IMR-90 (cell line): ENCODE measurements around the gene PAFAH2. TPM values are rescaled to one million over a fixed set of nuclear protein-coding genes. Genes with fewer than 3 reads are reported as not detected.

Experiments
- ATAC-seq: fragments of 200-7000 bp; cut with Tn5 transposase; 2 replicates; pipeline ENCODE4 v1.9.1; 2020; ENCODE audit warnings: low read depth, mild to moderate bottlenecking, moderate library complexity
- BruUV-seq: library from RNA; stranded (reverse); fragments of 400-500 nt; replicated peaks from 2 replicates; lab custom pipeline; 2021; lab: Mats Ljungman, UMichigan
- CTCF ChIA-PET: fragments of 300-600 bp; formaldehyde crosslinking; extraction: SDS; loops from one replicate; lab custom pipeline; 2021; ENCODE audit warnings: antibody characterized with exemption; lab: Yijun Ruan, JAX
- POLR2A ChIA-PET: fragments of 300-600 bp; sonication (Branson Sonifier 250); formaldehyde crosslinking; loops from one replicate; lab custom pipeline; 2022; ENCODE audit warnings: antibody characterized with exemption; ENCODE audit not compliant: unreplicated experiment; lab: Charles Lee
- DNase-seq: peaks from one replicate; pipeline ENCODE4 v3.0.0; 2013
- H2AFZ ChIP-seq: replicated peaks from 2 replicates; pipeline ENCODE3; 2013; ENCODE audit warnings: low read length, mild to moderate bottlenecking; ENCODE audit not compliant: poor library complexity
- H2AK5ac ChIP-seq: 2 replicates; pipeline ENCODE4 v1.6.1; 2013; ENCODE audit warnings: low read depth, low read length, inconsistent platforms
- H2AK9ac ChIP-seq: replicated peaks from 2 replicates; pipeline ENCODE3; 2013; ENCODE audit warnings: mild to moderate bottlenecking, low read depth, low read length, moderate library complexity; ENCODE audit not compliant: poor library complexity
- H2BK120ac ChIP-seq: 2 replicates; pipeline ENCODE4 v1.6.1; 2013; ENCODE audit warnings: low read depth, low read length, inconsistent platforms
- H2BK15ac ChIP-seq: 3 replicates; pipeline ENCODE4 v1.6.1; 2013; ENCODE audit warnings: low read depth, low read length, inconsistent platforms
- H2BK20ac ChIP-seq: 2 replicates; pipeline ENCODE4 v1.6.1; 2013; ENCODE audit warnings: low read depth, mild to moderate bottlenecking, inconsistent platforms, low read length, moderate library complexity
- H2BK5ac ChIP-seq: 2 replicates; pipeline ENCODE4 v1.6.1; 2013; ENCODE audit warnings: mild to moderate bottlenecking, low read depth, low read length, inconsistent platforms; ENCODE audit not compliant: poor library complexity, severe bottlenecking
- H3K14ac ChIP-seq: replicated peaks from 2 replicates; pipeline ENCODE4 v1.6.1; 2013; ENCODE audit warnings: low read depth, low read length, inconsistent platforms
- H3K18ac ChIP-seq: 2 replicates; pipeline ENCODE4 v1.6.1; 2013; ENCODE audit warnings: low read depth, low read length, control low read depth
- H3K23ac ChIP-seq: 2 replicates; pipeline ENCODE4 v1.6.1; 2013; ENCODE audit warnings: low read depth, low read length, inconsistent platforms
- H3K27ac ChIP-seq: 2 replicates; pipeline ENCODE4 v1.5.1; 2013; ENCODE audit warnings: mild to moderate bottlenecking, control low read depth, low read length; ENCODE audit not compliant: insufficient read depth
- H3K27me3 ChIP-seq: 2 replicates; pipeline ENCODE4 v1.6.1; 2013; ENCODE audit warnings: low read length; ENCODE audit not compliant: control insufficient read depth, insufficient read depth
- H3K36me3 ChIP-seq: 2 replicates; pipeline ENCODE4 v1.6.1; 2013; ENCODE audit warnings: low read length, mixed read lengths; ENCODE audit not compliant: control insufficient read depth, insufficient read depth
- H3K4ac ChIP-seq: 2 replicates; pipeline ENCODE4 v1.6.1; 2013; ENCODE audit warnings: low read depth, low read length, inconsistent platforms
- H3K4me1 ChIP-seq: 2 replicates; pipeline ENCODE4 v1.6.1; 2013; ENCODE audit warnings: low read length, mixed read lengths; ENCODE audit not compliant: control insufficient read depth, insufficient read depth
- H3K4me2 ChIP-seq: 2 replicates; pipeline ENCODE4 v1.6.1; 2013; ENCODE audit warnings: low read depth, mild to moderate bottlenecking, control low read depth, low read length, moderate library complexity
- H3K4me3 ChIP-seq: 2 replicates; pipeline ENCODE4 v1.5.1; 2013; ENCODE audit warnings: low read depth, mild to moderate bottlenecking, control low read depth, low read length, moderate library complexity; ENCODE audit not compliant: insufficient read depth
- H3K56ac ChIP-seq: 2 replicates; pipeline ENCODE4 v1.6.1; 2013; ENCODE audit warnings: low read length, inconsistent platforms; ENCODE audit not compliant: insufficient read depth; ENCODE audit errors: extremely low read depth
- H3K79me1 ChIP-seq, 2 experiments: 2 replicates each; pipeline ENCODE4 v1.6.1; 2013; ENCODE audit warnings: low read length in 2 of 2, inconsistent platforms in 1 of 2, low read depth in 1 of 2
- H3K9ac ChIP-seq: 2 replicates; pipeline ENCODE4 v1.6.1; 2013; ENCODE audit warnings: low read depth, low read length, control low read depth
- H3K9me1 ChIP-seq: 2 replicates; pipeline ENCODE4 v1.6.1; 2013; ENCODE audit warnings: low read length, inconsistent platforms; ENCODE audit not compliant: insufficient read depth
- H3K9me3 ChIP-seq: 2 replicates; pipeline ENCODE4 v1.6.1; 2013; ENCODE audit warnings: low read length; ENCODE audit not compliant: control insufficient read depth, insufficient read depth
- H4K20me1 ChIP-seq: 2 replicates; pipeline ENCODE4 v1.6.1; 2013; ENCODE audit warnings: low read length, inconsistent platforms; ENCODE audit not compliant: insufficient read depth
- H4K5ac ChIP-seq: 2 replicates; pipeline ENCODE4 v1.6.1; 2013; ENCODE audit warnings: mild to moderate bottlenecking, low read depth, low read length, control low read depth
- H4K8ac ChIP-seq, 2 experiments: 2 replicates each; pipeline ENCODE4 v1.6.1; 2013; ENCODE audit warnings: low read depth in 2 of 2, low read length in 2 of 2, control low read depth in 1 of 2, inconsistent platforms in 1 of 2
- H4K91ac ChIP-seq: 2 replicates; pipeline ENCODE4 v1.6.1; 2013; ENCODE audit warnings: low read depth, low read length, inconsistent platforms; ENCODE audit not compliant: insufficient read depth
- BHLHE40 ChIP-seq: fragments of 150-350 bp; IDR thresholded peaks from 2 replicates; pipeline ENCODE4 v1.6.1; 2016; ENCODE audit warnings: mild to moderate bottlenecking, low read depth, low read length
- CEBPB ChIP-seq: IDR thresholded peaks from 2 replicates; pipeline ENCODE4 v1.6.1; 2012; ENCODE audit warnings: low read depth, low read length, improper control_type of control experiment
- CTCF ChIP-seq: conservative IDR thresholded peaks from 2 replicates; pipeline ENCODE4 v1.5.1; 2012; ENCODE audit warnings: mild to moderate bottlenecking, low read depth, low read length, improper control_type of control experiment
- FOS ChIP-seq: fragments of 150-350 bp; IDR thresholded peaks from 2 replicates; pipeline ENCODE4 v1.6.1; 2016; ENCODE audit warnings: low read depth, low read length
- MAFK ChIP-seq: IDR thresholded peaks from 2 replicates; pipeline ENCODE4 v1.6.1; 2012; ENCODE audit warnings: low read depth, low read length, improper control_type of control experiment
- MAZ ChIP-seq: IDR thresholded peaks from 2 replicates; pipeline ENCODE4 v1.6.1; 2012; ENCODE audit warnings: low read depth, mild to moderate bottlenecking, low read length, improper control_type of control experiment, moderate library complexity, borderline replicate concordance
- USF2 ChIP-seq: fragments of 150-350 bp; IDR thresholded peaks from 2 replicates; pipeline ENCODE4 v1.6.1; 2017; ENCODE audit warnings: mild to moderate bottlenecking, antibody characterized with exemption, low read length, low read depth
- WGBS, 2 experiments: methylation state at CpG; one replicate each; pipeline versions ENCODE4 v1.1.5 to v1.1.7; 2013; ENCODE audit warnings: missing lambda C conversion rate in 2 of 2; ENCODE audit not compliant: insufficient read length in 1 of 2; ENCODE audit errors: extremely low coverage in 2 of 2; 5-methylcytosine and 5-hydroxymethylcytosine counted together
- dilution Hi-C: fragments of 300-500 bp; cut with HindIII; formaldehyde crosslinking; loops from one replicate; pipeline ENCODE4 v1.14.3; 2018; ENCODE audit warnings: low sequenced_read_pairs; ENCODE audit not compliant: unreplicated experiment
- in situ Hi-C: fragments of 300-500 bp; cut with MboI; formaldehyde crosslinking; loops from 3 replicates; pipeline ENCODE4 v1.14.3; 2019; ENCODE audit warnings: low sequenced_read_pairs, inconsistent platforms, mixed read lengths
- intact Hi-C: fragments of 100-400 bp; cut with micrococcal nuclease; formaldehyde crosslinking; loops from 2 replicates; pipeline ENCODE4 v1.10.0; 2022
- polyA plus RNA-seq, 3 experiments: library from polyadenylated mRNA; depleted of rRNA; stranded (reverse); fragments of >200 nt; gene quantifications; 2 replicates each; pipeline ENCODE4 v1.2.3, GENCODE V29; 2012; ENCODE audit warnings: low replicate concordance in 1 of 3
- total RNA-seq: library from RNA; depleted of rRNA; stranded (reverse); fragments of >200 nt; gene quantifications from 2 replicates; pipeline ENCODE4 v1.2.3, GENCODE V29; 2012

PAFAH2 gene
- total and polyA plus RNA-seq, 2 of the 4 experiments (the other 2 are of a cell fraction), result 8.3 to 12.2 TPM

- Histone ChIP-seq H3K27ac (no peak overlapping the region), H3K9ac (no peak overlapping the region), H3K4ac (no peak overlapping the region), H2AK5ac (no peak overlapping the region), H3K14ac (no peak overlapping the region), H3K36me3 (no peaks in the 10 kb centered on the region), H3K23ac (no peak overlapping the region), H3K9me1 (no peaks in the 10 kb centered on the region), H3K4me2 (no peak overlapping the region), H4K5ac (no peak overlapping the region), H2BK5ac (no peak overlapping the region), H4K91ac (no peak overlapping the region), H2AK9ac (no peak overlapping the region), H3K79me1 (no peaks in the 10 kb centered on the region), H3K4me3 (no peak overlapping the region), H2BK120ac (no peak overlapping the region), H3K4me1 (no peaks in the 10 kb centered on the region), H2BK15ac (no peak overlapping the region), H4K8ac (no peak overlapping the region), H3K27me3 (peaks cover 4% of the 10 kb centered on the region; the same call in 1 of the 2 replicates), H2BK20ac (no peak overlapping the region), H4K20me1 (no peaks in the 10 kb centered on the region), H2AFZ (peak overlapping the region; percentile 70), H3K18ac (no peak overlapping the region), H3K56ac (no peak overlapping the region), H3K9me3 (no peaks in the 10 kb centered on the region)
- ChIA-PET POLR2A (no interaction called here), CTCF (no interaction called here)
- TF ChIP-seq USF2 (no peak), CEBPB (no peak), CTCF (no peak), BHLHE40 (no peak), FOS (no peak), MAZ (no peak), MAFK (no peak)
- dilution Hi-C loops (no loop called here), in situ Hi-C loops (no loop called here), intact Hi-C loops (no loop called here)
- BruUV-seq, result no TSS peak
- DNase-seq (no peak), ATAC-seq (no peak)
- no CpG with 5 or more reads among the region's 4 CpGs for WGBS, 2 experiments
Measured at GRCh38 chr1:25936947-25937346, 60.9 kb downstream of the PAFAH2 start.
